Posterior cingulate gyrus (tissue), 11 donors: ENCODE results near the gene ABHD11.
"Not testable (repeated sequence)": the region's sequence is repeated elsewhere in the genome, so short reads cannot be mapped to it uniquely, and the experiment has no call there.

Experiments
- DNase-seq, 10 donors: peaks; one replicate each; pipeline versions ENCODE4 v3.0.0 to v3.0.0-alpha.2; 2020 to 2021; ENCODE audit warnings: mixed read lengths in 3 of 10
- intact Hi-C: fragments of 100-400 bp; cut with DNase I; formaldehyde crosslinking; loops from one replicate; pipeline ENCODE4 v1.15.1; 2023

Gene ABHD11

GRCh38 chr7:73738612-73739386 lies at the start of gene ABHD11:
TSS of gene ABHD11 (minus strand) at chr7:73738802. CDS start at chr7:73738770, 32 bp downstream.
- intact Hi-C loops: loop anchor here (5.0 kb wide), 2 partner anchors 104 to 119 kb away; partner anchors contain the start of gene METTL27
- peak; percentile 98 to 100 (median 99) for DNase-seq

DNA sequence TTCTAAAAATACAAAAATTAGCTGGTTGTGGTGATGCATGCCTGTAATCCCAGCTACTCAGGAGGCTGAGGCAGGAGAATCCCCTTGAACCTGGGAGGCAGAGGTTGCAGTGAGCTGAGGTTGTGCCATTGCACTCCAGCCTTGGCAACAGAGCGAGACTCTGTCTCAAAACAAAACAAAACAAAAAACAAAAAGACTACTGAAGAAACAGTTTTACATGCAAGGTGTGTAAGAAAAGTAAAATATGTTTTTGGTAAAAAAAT lies 49.1 kb upstream of the ABHD11 start:
- DNase-seq, intact Hi-C loops: not testable (repeated sequence)

DNA sequence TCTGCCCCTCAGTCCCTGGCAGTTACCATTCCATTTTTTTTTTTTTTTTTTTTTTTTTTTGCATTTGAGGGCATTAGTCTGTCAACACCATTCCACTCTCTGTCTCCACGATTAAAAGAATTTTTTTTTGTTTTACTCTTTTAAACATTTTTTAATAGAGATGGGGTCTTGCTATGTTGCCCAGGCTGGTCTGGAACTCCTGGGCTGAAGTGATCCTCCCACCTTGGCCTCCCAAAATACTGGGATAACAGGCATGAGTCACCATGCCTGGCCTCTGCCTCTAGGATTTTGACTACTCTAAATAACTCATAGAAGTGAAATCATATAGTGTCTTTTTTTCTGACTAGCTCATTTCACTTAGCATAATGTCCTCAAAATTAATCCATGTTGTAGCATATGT lies 48.0 kb upstream of the ABHD11 start:
- peak in 1 of 10 donors; percentile 42 for DNase-seq
- intact Hi-C loops: no loop called here

DNA sequence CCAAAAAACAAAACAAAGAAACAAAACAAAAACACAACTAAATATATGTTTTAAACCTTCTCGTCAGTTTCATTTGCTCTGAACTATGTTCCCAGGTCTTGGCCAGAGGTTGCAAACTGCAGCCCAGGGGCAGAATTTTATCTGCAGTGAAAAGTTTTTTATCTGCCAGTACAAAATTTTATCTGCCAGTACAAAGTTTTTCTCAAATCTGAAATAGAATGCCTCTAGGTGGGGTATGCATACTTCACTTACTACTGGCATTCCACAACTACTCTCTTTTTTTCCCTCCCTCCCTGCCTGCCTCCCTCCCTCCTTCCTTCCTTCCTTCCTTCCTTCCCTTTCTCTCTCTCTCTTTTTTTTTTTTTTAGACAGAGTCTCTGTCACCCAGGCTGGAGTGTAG lies 40.9 kb upstream of the ABHD11 start:
- DNase-seq: peak in 1 of 10 donors; percentile 20
- intact Hi-C loops: no loop called here

DNA sequence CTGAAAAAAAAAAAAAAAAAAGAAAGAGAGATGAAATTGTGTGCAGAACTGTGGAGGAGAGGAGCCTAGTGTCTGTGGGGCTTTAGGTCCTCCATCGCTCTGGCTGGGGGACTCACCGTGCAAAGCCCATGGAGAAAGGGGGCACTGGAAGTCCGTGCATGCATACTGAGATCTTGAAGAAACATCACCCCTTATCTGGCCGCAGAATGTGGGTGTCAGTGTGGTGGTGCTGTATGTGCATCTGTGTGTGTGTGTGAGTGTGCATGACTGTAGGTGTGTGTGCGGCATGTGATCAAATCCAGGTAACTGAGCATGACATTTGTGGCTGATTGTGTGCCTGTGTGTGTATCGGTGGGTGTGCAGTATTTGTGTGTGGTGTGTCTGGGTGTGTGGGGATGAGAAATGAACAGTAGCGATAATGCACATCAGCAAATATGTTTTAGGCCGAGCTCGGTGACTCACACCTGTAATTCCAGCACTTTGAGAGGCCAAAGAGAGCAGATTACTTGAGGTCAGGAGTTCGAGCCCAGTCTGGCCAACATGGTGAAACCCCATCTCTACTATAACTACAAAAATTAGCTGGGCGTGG lies 40.3 kb upstream of the ABHD11 start:
- DNase-seq: peak in 1 of 10 donors; percentile 41

DNA sequence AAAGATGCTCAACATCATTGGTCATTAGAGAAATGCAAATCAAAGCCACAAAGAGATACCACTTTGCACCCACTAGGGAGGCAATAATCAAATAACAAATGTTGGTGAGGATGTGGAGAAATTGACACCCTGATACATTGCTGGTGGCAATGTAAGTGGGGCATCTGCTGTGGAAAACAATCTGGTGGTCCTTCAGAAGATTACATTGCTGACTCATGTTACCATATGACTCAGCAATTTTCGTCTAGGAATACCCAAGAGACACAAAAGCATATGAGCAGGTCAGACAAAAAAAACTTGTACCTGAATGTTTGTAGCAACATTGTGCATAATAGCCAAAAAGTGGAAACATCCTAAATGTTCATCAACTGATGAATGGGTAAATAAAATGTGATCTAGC lies 36.3 kb upstream of the ABHD11 start:
- DNase-seq: no peak
- intact Hi-C loops: no loop called here

More for the DNA sequence above, 40.3 kb upstream of the ABHD11 start:
- intact Hi-C loops: no loop called here

DNA sequence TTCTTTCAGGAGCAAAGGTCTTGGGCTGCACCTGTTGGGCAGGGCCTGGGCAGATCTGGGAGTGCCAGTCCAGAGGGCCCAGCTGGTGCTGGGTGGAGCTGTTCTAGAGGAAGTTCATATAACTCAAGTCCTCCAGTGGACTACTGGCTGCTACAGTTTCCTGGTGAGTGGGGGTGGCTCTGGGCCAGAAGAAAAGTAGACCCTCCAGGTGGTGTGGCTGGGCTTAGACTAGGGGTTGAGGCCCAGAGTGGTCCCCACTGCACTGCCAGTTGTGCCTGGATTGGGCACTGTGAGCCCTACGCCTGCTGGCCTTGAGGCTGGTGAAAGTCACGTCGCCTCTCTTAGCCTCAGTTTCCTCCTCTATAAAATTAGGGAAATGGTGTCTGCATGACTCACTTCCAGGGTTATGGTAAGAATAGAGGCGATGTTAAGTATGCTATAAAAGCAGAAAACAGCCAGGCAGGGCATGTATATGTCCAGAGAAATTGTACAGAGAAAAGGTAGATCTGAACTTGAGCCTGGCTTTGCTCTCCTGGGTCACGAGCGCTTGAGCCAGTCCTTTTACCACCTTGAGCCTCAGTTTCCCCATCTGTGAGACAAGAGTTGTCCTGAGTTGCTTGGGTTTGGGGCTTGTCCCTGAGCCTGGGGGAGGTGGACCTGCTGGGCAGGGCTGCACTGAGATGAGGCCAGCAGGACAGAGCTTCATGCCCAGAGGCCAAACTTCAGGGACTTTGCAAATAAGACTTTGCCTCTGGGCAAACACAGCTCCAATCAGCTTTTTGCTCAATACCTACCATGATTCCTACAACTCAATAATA lies 35.3 kb upstream of the ABHD11 start:
- peak in 1 of 10 donors; percentile 69 for DNase-seq
- intact Hi-C loops: no loop called here

- intact Hi-C loops: no loop called here
- peak in 2 of 10 donors; percentile 33 to 46 for DNase-seq
These were observed 32.5 kb upstream of the ABHD11 start for GRCh38 chr7:73770860-73771670.

DNA sequence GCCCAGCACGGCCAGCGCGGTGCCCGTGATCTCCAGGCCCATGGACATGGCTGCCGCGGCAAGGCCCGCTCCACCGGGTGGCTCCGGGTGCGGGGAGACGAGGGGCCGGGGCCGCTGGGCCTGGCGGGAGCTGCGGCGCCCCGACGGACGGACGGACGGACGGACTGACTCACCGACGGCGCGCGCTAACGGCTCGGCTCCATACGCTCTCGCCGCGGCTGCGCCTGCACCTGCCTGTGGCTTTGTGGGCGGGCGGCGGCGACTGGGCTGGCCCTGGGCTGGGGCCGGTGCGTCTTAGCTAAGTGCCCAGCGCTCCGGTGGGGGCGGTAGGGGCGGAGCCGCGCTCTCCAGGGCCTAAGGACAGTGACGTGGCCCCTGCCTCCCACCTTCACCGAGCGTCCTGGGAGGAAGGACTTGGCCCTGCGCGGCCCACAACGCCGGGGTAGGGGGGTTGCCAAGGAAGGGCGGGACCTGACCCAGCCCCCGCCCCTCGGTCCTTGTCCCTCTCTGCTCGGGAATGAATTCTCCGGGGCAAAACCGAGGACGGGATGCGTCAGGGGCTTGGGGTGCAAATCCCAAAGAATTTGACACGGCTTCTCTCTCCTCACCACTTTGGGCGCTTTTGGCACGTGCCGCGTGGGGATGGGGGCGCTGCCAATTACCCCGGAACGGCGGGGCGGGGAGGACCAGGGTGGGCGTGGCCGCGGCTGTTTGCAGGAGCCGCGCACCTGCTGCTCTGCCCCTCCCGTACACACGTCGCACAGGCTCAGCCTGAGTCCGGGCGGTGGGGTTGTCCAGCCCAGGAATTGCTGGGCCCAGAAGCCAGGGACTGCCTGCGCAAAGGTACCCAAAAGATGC lies 31.6 kb upstream of the ABHD11 start, which contains the start of gene CLDN3:
TSS of gene CLDN3 (minus strand) at position 269 of the 858 bp plus-strand sequence. CDS start at position 48, 221 bp downstream.
- DNase-seq: peak in 2 of 10 donors; percentile 57 to 82
- intact Hi-C loops: no loop called here

DNA sequence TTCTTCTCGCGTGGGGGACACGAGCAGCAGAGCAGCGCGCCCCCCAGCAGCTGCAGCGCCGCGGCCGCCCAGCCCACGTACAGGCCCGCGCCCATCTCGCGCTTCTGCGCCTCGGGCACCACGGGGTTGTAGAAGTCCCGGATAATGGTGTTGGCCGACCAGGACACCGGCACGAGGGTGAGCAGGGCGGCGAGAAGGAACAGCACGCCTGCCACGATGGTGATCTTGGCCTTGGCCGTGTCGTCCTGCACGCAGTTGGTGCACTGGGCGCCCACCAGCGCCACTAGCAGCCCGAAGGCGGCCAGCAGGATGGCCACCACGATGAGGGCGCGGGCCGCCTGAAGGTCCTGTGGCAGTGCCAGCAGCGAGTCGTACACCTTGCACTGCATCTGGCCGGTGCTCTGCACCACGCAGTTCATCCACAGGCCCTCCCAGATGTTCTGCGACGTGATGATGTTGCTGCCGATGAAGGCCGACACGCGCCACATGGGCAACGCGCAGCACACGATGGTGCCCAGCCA lies 30.9 kb upstream of the ABHD11 start:
- peak in 2 of 10 donors; percentile 65 to 71 for DNase-seq
- intact Hi-C loops: no loop called here

DNA sequence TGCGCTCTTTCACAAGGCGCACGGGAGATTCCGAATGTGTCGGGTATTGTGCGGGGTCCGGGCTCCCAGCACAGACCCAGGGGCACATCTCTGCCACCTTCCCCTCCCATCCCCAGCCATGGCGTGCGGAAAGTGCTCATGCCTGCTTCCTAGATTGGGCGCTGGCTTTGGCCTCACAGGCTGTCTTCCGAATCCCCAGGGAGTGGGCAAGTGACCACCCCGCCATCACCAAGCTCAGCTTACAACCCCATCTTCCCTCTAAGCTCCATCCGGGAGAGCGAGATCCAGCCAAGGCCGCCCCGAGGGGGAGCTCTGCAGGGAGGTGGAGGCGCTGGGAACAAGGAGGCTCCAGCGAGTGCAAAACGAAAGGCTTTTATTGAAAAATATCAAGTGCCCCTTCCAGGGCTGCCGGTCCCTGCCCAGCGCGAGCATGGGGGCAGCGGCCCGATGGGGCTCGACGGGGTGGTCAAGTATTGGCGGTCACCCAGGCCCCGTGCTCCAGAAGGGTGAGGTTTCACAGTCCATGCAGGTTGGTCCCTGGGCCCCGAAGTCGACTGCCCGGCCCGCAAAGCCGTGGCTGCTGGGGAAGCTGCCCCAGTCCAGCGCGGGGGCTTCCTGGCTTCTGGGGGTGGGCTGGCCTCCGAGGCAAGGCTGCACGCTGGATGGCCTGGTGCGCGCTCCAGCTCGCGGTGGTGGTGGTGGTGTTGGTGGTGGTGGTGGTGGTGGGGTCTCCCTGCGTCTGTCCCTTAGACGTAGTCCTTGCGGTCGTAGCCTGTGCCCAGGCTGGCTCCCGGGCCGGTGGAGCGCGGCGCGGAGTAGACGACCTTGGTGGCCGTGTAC lies 30.3 kb upstream of the ABHD11 start:
- intact Hi-C loops: no loop called here
- DNase-seq: peak in 2 of 10 donors; percentile 67 to 71

DNA sequence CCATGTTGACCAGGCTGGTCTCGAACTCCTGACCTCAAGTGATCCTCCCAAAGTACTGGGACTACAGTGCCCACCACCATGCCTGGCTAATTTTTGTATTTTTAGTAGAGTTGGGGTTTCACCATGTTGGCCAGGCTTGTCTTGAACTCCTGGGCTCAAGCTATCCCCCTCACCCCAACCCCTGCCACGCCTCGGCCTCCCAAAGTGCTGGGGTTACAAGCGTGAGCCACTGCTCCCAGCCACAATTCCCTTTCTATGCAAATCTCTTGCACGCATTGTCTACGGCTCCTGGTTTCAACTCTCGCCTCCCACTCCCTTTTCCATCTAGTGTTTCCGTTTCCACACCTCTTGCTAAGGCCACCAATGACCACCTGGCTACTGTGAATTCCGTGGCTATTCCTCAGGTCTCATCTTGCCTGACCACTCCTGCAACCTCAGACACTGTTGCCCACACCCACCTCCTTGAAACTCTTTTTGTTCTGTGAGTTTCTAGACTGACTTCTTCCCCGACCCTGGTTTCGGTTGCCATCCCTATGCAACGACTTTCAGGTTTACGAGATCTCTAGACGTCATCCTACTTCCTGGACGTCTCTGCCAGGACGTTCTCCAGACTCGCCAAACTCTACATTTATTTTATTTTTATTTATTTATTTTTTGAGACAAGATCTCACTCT lies 28.1 kb upstream of the ABHD11 start:
- peak in 2 of 10 donors; percentile 14 to 54 for DNase-seq
- intact Hi-C loops: no loop called here

- no peak for DNase-seq
- intact Hi-C loops: no loop called here
These were observed 24.0 kb upstream of the ABHD11 start for GRCh38 chr7:73762659-73762999.

GRCh38 chr7:73761854-73762658 lies 23.5 kb upstream of the ABHD11 start:
- DNase-seq: peak in 2 of 10 donors; percentile 54 to 61
- intact Hi-C loops: no loop called here

DNA sequence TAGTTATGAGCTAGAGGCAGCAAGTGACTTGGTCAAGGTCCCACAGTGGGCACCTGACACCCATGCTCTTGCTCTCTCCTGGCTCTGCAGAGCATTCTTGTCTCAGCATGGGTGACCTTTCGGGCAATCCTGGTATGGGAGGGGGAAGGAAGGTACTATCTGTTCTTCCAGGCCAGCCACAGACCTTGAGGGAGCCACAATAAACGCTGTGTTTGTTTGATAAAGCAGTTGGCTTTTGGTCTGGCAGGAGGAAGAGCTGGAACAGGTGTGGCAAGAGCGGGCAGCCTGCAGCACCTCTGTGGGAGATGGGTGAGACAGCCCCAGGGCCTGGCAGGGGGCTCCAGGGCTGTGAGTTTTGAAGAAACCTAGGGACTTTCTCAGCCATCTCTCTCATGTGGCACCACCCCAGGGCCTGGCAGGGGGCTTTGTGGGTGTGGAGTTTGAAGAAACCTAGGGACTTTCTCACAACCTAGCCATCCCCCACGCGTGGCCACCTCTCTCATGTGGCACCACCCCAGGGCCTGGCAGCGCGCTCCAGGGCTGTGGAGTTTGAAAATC lies 20.1 kb upstream of the ABHD11 start:
- peak in 2 of 10 donors; percentile 19 to 53 for DNase-seq
- intact Hi-C loops: no loop called here

GRCh38 chr7:73749931-73750776 lies 11.6 kb upstream of the ABHD11 start:
- peak in 1 of 10 donors; percentile 48 for DNase-seq
- intact Hi-C loops: no loop called here
